ENCODE data around the gene UNC5A.
A peak's percentile ranks its signal among the peaks of the same experiment; 100 is the strongest.

UNC5A gene

GRCh38 chr5:176803068-176803942 is 7.1 kb upstream of the UNC5A start:
- Histone ChIP-seq H3K27me3 (ENCODE audit: control insufficient read depth, insufficient read depth, low read length) (peaks cover 65% of the 10 kb centered on the region), H3K4me3 (ENCODE audit: low read depth, low read length) (no peak overlapping the region), H3K9me3 (ENCODE audit: control insufficient read depth, insufficient read depth, low read depth, low read length) (no peaks in the 10 kb centered on the region), H3K9ac (ENCODE audit: low read length) (no peak overlapping the region), H3K27ac (ENCODE audit: low read depth, low read length) (no peak overlapping the region), H3K36me3 (ENCODE audit: control insufficient read depth, insufficient read depth, low read length) (no peaks in the 10 kb centered on the region), H3K4me1 (ENCODE audit: control insufficient read depth, insufficient read depth, low read length) (no peaks in the 10 kb centered on the region)

- Histone ChIP-seq H3K9me3 (ENCODE audit: control insufficient read depth, insufficient read depth, low read depth, low read length) (no peaks in the 10 kb centered on the region), H3K4me1 (ENCODE audit: control insufficient read depth, insufficient read depth, low read length) (peaks cover 1% of the 10 kb centered on the region), H3K27me3 (ENCODE audit: control insufficient read depth, insufficient read depth, low read length) (peaks cover 68% of the 10 kb centered on the region), H3K9ac (ENCODE audit: low read length) (no peak overlapping the region), H3K27ac (ENCODE audit: low read depth, low read length) (no peak overlapping the region), H3K4me3 (ENCODE audit: low read depth, low read length) (no peak overlapping the region), H3K36me3 (ENCODE audit: control insufficient read depth, insufficient read depth, low read length) (no peaks in the 10 kb centered on the region)
Observed at GRCh38 chr5:176803943-176804498, 6.3 kb upstream of the UNC5A start.

GRCh38 chr5:176806137-176806536 is 4.2 kb upstream of the UNC5A start:
- no peak overlapping the region for H3K9ac ChIP-seq (ENCODE audit: low read length)
- H3K9me3 ChIP-seq (ENCODE audit: control insufficient read depth, insufficient read depth, low read depth, low read length): no peaks in the 10 kb centered on the region
- H3K4me3 ChIP-seq (ENCODE audit: low read depth, low read length): no peak overlapping the region
- H3K27me3 ChIP-seq (ENCODE audit: control insufficient read depth, insufficient read depth, low read length): peaks cover 78% of the 10 kb centered on the region
- H3K36me3 ChIP-seq (ENCODE audit: control insufficient read depth, insufficient read depth, low read length): no peaks in the 10 kb centered on the region
- H3K27ac ChIP-seq (ENCODE audit: low read depth, low read length): no peak overlapping the region
- H3K4me1 ChIP-seq (ENCODE audit: control insufficient read depth, insufficient read depth, low read length): peaks cover 8% of the 10 kb centered on the region

- Histone ChIP-seq H3K9me3 (ENCODE audit: control insufficient read depth, insufficient read depth, low read depth, low read length) (no peaks in the 10 kb centered on the region), H3K4me3 (ENCODE audit: low read depth, low read length) (peak overlapping the region; percentile 78), H3K4me1 (ENCODE audit: control insufficient read depth, insufficient read depth, low read length) (peaks cover 14% of the 10 kb centered on the region), H3K36me3 (ENCODE audit: control insufficient read depth, insufficient read depth, low read length) (no peaks in the 10 kb centered on the region), H3K9ac (ENCODE audit: low read length) (no peak overlapping the region), H3K27ac (ENCODE audit: low read depth, low read length) (no peak overlapping the region), H3K27me3 (ENCODE audit: control insufficient read depth, insufficient read depth, low read length) (peaks cover 91% of the 10 kb centered on the region)
Observed at GRCh38 chr5:176809544-176810080, 747 bp upstream of the UNC5A start.

DNA sequence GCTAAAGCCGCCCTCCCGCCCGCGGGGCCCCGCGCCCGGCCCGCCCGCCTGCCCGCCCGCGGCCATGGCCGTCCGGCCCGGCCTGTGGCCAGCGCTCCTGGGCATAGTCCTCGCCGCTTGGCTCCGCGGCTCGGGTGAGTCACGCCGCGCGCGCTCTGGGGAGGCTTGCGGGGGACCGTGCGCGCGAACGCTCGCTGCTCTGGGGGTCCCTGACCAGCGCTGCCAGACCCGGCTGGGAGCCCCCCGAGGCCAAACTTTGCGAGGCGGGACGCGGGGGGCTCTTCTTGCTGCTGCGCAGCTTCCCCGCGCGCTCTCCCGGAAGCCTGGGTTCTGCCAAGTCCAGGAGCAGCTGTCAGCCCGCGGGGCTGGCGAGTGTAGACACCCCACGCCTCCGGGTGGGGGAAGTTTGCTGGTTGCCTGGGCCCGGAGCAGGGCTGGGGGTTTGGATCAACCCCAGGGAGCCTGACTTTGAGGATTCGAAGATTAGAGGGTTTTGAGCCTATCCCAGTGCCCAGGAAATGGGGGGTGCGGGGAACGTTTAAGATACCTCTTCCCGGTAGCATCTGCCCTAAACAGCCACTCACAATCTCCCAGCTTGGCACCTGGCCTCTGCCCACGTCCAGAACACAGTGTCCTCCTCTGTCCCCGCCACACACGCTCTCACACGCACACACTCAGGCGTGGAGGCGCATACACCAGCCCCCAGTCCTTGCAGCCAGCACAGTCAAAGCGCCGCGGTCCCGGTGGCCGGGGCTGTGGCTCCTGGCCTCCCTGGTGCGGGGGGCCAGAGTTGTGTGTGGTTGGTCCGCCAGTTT is 535 bp downstream of the UNC5A start:
- Histone ChIP-seq H3K4me1 (ENCODE audit: control insufficient read depth, insufficient read depth, low read length) (peaks cover 14% of the 10 kb centered on the region), H3K36me3 (ENCODE audit: control insufficient read depth, insufficient read depth, low read length) (no peaks in the 10 kb centered on the region), H3K27ac (ENCODE audit: low read depth, low read length) (no peak overlapping the region), H3K9ac (ENCODE audit: low read length) (no peak overlapping the region), H3K27me3 (ENCODE audit: control insufficient read depth, insufficient read depth, low read length) (peaks cover 96% of the 10 kb centered on the region), H3K4me3 (ENCODE audit: low read depth, low read length) (peak overlapping the region; percentile 78), H3K9me3 (ENCODE audit: control insufficient read depth, insufficient read depth, low read depth, low read length) (no peaks in the 10 kb centered on the region)

GRCh38 chr5:176812269-176813259 is 2.2 kb downstream of the UNC5A start:
- no peaks in the 10 kb centered on the region for H3K36me3 ChIP-seq (ENCODE audit: control insufficient read depth, insufficient read depth, low read length)
- H3K9ac ChIP-seq (ENCODE audit: low read length): no peak overlapping the region
- peaks cover 95% of the 10 kb centered on the region for H3K27me3 ChIP-seq (ENCODE audit: control insufficient read depth, insufficient read depth, low read length)
- H3K4me3 ChIP-seq (ENCODE audit: low read depth, low read length): no peak overlapping the region
- H3K27ac ChIP-seq (ENCODE audit: low read depth, low read length): no peak overlapping the region
- no peaks in the 10 kb centered on the region for H3K9me3 ChIP-seq (ENCODE audit: control insufficient read depth, insufficient read depth, low read depth, low read length)
- H3K4me1 ChIP-seq (ENCODE audit: control insufficient read depth, insufficient read depth, low read length): peaks cover 22% of the 10 kb centered on the region

- H3K9ac ChIP-seq (ENCODE audit: low read length): no peak overlapping the region
- H3K9me3 ChIP-seq (ENCODE audit: control insufficient read depth, insufficient read depth, low read depth, low read length): no peaks in the 10 kb centered on the region
- no peak overlapping the region for H3K27ac ChIP-seq (ENCODE audit: low read depth, low read length)
- peaks cover 27% of the 10 kb centered on the region for H3K4me1 ChIP-seq (ENCODE audit: control insufficient read depth, insufficient read depth, low read length)
- peaks cover 91% of the 10 kb centered on the region for H3K27me3 ChIP-seq (ENCODE audit: control insufficient read depth, insufficient read depth, low read length)
- no peak overlapping the region for H3K4me3 ChIP-seq (ENCODE audit: low read depth, low read length)
- H3K36me3 ChIP-seq (ENCODE audit: control insufficient read depth, insufficient read depth, low read length): no peaks in the 10 kb centered on the region
Observed at GRCh38 chr5:176813587-176814312, 3.4 kb downstream of the UNC5A start.

- Histone ChIP-seq H3K9me3 (ENCODE audit: control insufficient read depth, insufficient read depth, low read depth, low read length) (no peaks in the 10 kb centered on the region), H3K4me1 (ENCODE audit: control insufficient read depth, insufficient read depth, low read length) (peaks cover 23% of the 10 kb centered on the region), H3K27me3 (ENCODE audit: control insufficient read depth, insufficient read depth, low read length) (peaks cover 91% of the 10 kb centered on the region), H3K9ac (ENCODE audit: low read length) (no peak overlapping the region), H3K36me3 (ENCODE audit: control insufficient read depth, insufficient read depth, low read length) (no peaks in the 10 kb centered on the region), H3K4me3 (ENCODE audit: low read depth, low read length) (no peak overlapping the region), H3K27ac (ENCODE audit: low read depth, low read length) (no peak overlapping the region)
Observed at GRCh38 chr5:176814313-176814685, 3.9 kb downstream of the UNC5A start.

DNA sequence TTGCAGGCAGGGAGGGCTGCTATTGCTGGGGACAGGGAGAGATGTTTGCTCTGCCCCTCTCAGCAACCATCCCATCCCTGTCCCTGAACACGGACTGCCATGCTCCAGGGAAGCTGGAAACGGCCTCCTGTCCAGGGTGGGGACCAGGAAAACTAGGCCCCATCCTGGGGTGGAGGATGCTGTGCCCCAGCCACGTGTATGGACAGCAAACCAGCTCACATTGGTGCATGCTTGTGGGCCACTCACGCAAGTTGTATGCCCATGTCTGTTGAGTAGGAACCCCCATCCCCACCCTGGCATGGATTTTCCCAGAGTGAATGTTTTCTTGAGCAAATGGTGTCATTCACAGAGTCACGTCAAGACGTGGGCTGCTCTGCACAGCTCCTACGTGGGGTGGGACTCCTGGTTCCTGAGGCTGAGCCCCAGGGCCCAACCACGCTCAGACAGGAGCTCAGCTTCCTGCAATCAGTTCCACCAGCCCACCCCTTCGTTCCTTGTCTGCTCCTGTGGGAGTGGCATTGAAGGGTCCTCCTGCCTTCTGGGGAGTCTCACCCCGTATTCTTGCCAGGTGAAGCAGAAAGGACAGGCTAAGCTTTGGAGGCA is 4.6 kb downstream of the UNC5A start:
- H3K27me3 ChIP-seq (ENCODE audit: control insufficient read depth, insufficient read depth, low read length): peaks cover 91% of the 10 kb centered on the region

More for the DNA sequence above, 4.6 kb downstream of the UNC5A start:
- Histone ChIP-seq H3K9ac (ENCODE audit: low read length) (no peak overlapping the region), H3K27ac (ENCODE audit: low read depth, low read length) (no peak overlapping the region), H3K9me3 (ENCODE audit: control insufficient read depth, insufficient read depth, low read depth, low read length) (no peaks in the 10 kb centered on the region), H3K4me3 (ENCODE audit: low read depth, low read length) (no peak overlapping the region), H3K36me3 (ENCODE audit: control insufficient read depth, insufficient read depth, low read length) (no peaks in the 10 kb centered on the region), H3K4me1 (ENCODE audit: control insufficient read depth, insufficient read depth, low read length) (peaks cover 20% of the 10 kb centered on the region)
